Sigmoid colon (tissue), 4 donors: ENCODE measurements around the gene ITSN2.

Experiments used
- CTCF ChIP-seq, 4 experiments: fragments of 450-650 bp in 3 of 4; fragments of 200-600 bp in 1 of 4; IDR thresholded peaks; one replicate each; pipeline ENCODE4 v1.5.1; 2016 to 2019; ENCODE audit warnings: antibody characterized with exemption in 4 of 4, mild to moderate bottlenecking in 3 of 4, moderate library complexity in 2 of 4
- EP300 ChIP-seq, 4 donors: sonication (generic); formaldehyde crosslinking; IDR thresholded peaks; one replicate each; pipeline ENCODE4 v1.6.1; 2017; ENCODE audit warnings: antibody characterized with exemption in 4 of 4
- POLR2A ChIP-seq, 2 donors: fragments of 450-650 bp; IDR thresholded peaks; one replicate each; pipeline ENCODE4 v1.6.1; 2016; ENCODE audit warnings: antibody characterized with exemption in 2 of 2, mild to moderate bottlenecking in 2 of 2, moderate library complexity in 2 of 2
- POLR2AphosphoS5 ChIP-seq, 4 donors: sonication (generic); formaldehyde crosslinking; IDR thresholded peaks; one replicate each; pipeline ENCODE4 v1.6.1; 2017; ENCODE audit warnings: antibody characterized with exemption in 4 of 4

GRCh38 chr2:24163186-24163585 lies 197.2 kb downstream of the ITSN2 start:
- TF ChIP-seq CTCF (IDR thresholded peaks at IDR 0.05) (no peak), POLR2A (IDR thresholded peaks at IDR 0.05) (no peak), POLR2AphosphoS5 (IDR thresholded peaks at IDR 0.05) (no peak), EP300 (IDR thresholded peaks at IDR 0.05) (no peak)
